Skeletal muscle tissue (tissue), 4 donors: ENCODE measurements around the gene UBE2J1. TPM values are rescaled to one million over a fixed set of nuclear protein-coding genes. Genes with fewer than 3 reads are reported as not detected.
A peak's percentile ranks its signal among the peaks of the same experiment; 100 is the strongest.
"Not testable (repeated sequence)": the region's sequence is repeated elsewhere in the genome, so short reads cannot be mapped to it uniquely, and the experiment has no call there.

Source experiments
- H3K27ac ChIP-seq: one replicate; pipeline ENCODE4 v1.7.0; 2013; ENCODE audit warnings: mild to moderate bottlenecking, low read depth, low read length, inconsistent platforms
- H3K27me3 ChIP-seq, 3 donors: one replicate each; pipeline ENCODE4 v1.7.0; 2013; ENCODE audit warnings: low read length in 3 of 3; ENCODE audit not compliant: control insufficient read depth in 3 of 3, insufficient read depth in 3 of 3
- H3K36me3 ChIP-seq, 3 donors: one replicate each; pipeline ENCODE4 v1.7.0; 2013; ENCODE audit warnings: low read length in 3 of 3; ENCODE audit not compliant: control insufficient read depth in 3 of 3, insufficient read depth in 3 of 3
- H3K4me1 ChIP-seq, 3 donors: one replicate each; pipeline ENCODE4 v1.7.0; 2013; ENCODE audit warnings: low read length in 3 of 3, mild to moderate bottlenecking in 3 of 3; ENCODE audit not compliant: control insufficient read depth in 3 of 3, insufficient read depth in 3 of 3
- H3K4me3 ChIP-seq, 3 donors: one replicate each; pipeline ENCODE4 v1.7.0; 2013; ENCODE audit warnings: low read length in 3 of 3
- H3K9ac ChIP-seq, 3 donors: one replicate each; pipeline ENCODE4 v1.7.0; 2013; ENCODE audit warnings: low read length in 3 of 3, mild to moderate bottlenecking in 3 of 3, moderate library complexity in 2 of 3, low read depth in 1 of 3
- H3K9me3 ChIP-seq, 3 donors: one replicate each; pipeline ENCODE4 v1.7.0; 2013; ENCODE audit warnings: low read length in 3 of 3; ENCODE audit not compliant: control insufficient read depth in 3 of 3
- total RNA-seq: library from RNA; depleted of rRNA; stranded (reverse); fragments of >200 nt; gene quantifications from one replicate; pipeline ENCODE4 v1.2.3, GENCODE V29; 2014
- donor health status: Osteomylitis.

Gene UBE2J1
- total RNA-seq, 1 donor from 2014 or later, result 28.2 TPM

DNA sequence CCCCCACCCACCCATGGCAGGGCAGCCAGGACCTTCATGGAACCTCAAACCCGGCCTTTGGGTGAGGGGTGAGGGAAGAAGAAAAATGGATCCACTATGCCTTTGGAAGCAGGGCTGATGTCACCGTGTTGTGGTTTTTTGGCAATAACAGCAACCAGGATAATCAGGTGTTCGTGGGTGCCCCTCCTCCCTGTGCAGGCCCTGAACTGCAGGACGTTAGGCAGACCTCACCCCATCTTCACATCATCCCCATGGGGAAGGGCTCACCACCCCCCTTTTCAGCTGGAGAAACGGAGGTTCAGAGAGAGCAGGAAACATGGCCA is 41.0 kb downstream of the UBE2J1 start:
- Histone ChIP-seq H3K27me3 (no peaks in the 10 kb centered on the region), H3K27ac (peak overlapping the region; percentile 86), H3K9me3 (no peaks in the 10 kb centered on the region), H3K36me3 (no peaks in the 10 kb centered on the region), H3K4me3 (peak overlapping the region in 1 of 3 donors; percentile 28), H3K4me1 (peaks cover 27 to 32% (median 31%) of the 10 kb centered on the region in 3 donors), H3K9ac (peak overlapping the region in 2 of 3 donors; percentile 16 to 28)

DNA sequence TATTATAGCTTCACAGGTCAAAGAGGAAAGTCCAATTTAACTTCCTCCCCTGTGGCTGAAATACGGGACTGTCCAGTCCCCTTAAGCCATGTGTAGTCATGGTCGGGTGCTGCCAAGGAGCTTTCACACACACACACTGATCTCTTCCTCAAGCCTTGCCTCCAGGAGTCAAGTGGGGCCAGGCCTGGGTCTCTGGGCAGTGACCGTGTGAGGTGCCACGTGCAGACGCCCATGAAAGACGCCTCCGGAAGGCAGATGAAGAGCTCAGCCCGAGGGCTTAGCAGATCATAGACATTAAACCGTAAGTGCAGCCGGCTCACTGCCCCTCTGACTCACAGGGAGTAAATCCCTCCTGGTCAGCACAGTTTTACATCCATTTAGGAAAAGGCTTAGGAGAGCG is 41.6 kb downstream of the UBE2J1 start:
- Histone ChIP-seq H3K27ac (peak overlapping the region; percentile 86), H3K9me3 (no peaks in the 10 kb centered on the region), H3K9ac (no peak overlapping the region), H3K4me3 (no peak overlapping the region), H3K36me3 (no peaks in the 10 kb centered on the region), H3K27me3 (no peaks in the 10 kb centered on the region), H3K4me1 (peaks cover 27 to 32% (median 31%) of the 10 kb centered on the region in 3 donors)

DNA sequence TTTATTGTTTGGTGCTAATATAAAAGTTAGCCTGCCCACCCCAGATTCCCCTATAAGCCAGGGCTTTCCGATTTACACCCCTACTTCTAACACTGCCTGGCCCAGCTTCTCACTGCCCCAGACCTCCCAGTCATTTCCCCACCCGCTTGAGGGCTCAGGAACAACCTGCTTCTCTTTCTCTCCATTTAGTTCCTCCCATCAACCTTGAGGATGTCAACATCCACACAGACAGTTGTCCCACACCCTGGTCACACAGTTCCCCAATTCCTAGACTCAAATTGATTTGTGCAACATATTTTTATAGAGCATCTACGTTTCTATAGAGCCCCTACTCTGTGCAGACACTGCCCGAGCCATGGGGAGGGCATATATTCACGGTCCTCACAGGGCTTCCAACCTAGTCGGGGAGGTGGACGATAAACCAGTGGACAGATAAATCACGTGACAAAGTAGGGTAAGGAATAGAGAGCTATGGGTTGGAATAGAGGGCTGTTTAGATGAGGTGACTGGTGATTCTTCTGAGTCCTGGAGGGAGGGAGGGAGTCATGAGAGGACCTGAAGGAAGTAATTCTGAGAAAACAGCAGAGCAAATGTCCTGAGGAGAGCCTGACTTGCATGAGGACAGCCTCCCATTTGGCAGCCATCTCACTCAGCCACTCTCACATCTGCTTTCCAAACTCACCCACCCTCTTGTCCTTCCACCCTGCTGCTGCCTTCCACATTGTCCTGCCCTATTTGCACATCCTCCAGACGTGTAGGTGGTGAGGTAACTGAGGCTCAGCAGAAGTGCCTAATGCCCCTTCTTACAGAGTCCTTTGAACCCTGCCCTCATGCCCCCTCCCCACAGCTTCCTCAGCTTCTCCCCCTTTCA is 43.8 kb downstream of the UBE2J1 start:
- H3K36me3 ChIP-seq, result no peaks in the 10 kb centered on the region

DNA sequence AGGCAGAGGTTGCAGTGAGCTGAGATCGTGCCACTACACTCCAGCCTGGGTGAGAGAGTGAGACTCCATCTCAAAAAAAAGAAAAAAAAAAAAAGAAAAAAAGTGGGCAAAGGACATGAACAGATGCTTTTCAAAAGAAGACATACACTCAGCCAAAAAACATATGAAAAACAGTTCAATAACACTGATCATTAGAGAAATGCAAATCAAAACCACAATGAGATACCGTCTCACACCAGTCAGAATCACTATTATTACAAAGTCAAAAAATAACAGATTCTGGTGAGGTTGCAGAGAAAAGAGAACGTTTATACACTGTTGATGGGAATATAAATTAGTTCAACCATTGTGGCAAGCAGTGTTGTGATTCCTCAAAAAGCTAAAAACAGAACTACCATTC is 48.0 kb downstream of the UBE2J1 start:
- H3K4me3 ChIP-seq, H3K36me3 ChIP-seq, H3K9me3 ChIP-seq: not testable (repeated sequence)

More for the DNA sequence above, 43.8 kb downstream of the UBE2J1 start:
- Histone ChIP-seq H3K27ac (no peak overlapping the region), H3K9ac (no peak overlapping the region), H3K9me3 (no peaks in the 10 kb centered on the region), H3K4me3 (no peak overlapping the region), H3K27me3 (no peaks in the 10 kb centered on the region), H3K4me1 (peaks cover 22 to 25% (median 23%) of the 10 kb centered on the region in 3 donors)

DNA sequence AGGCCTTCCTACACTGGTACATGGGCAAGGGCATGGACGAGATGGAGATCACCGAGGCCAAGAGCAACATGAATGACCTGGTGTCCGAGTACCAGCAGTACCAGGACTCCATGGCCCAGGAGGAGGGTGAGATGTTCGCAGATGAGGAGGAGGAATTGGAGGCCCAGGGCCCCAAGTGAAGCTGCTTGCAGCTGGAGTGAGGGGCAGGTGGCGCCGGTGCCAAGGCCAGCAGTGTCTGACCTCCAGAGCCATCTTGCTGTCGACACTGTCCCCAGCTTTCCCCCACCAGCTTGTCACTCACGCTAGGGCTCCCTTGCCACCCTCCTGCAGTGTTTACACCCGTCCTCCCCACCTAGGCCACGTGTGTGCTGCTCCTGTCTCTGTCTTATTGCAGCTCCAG is 49.6 kb downstream of the UBE2J1 start:
- Histone ChIP-seq H3K9me3 (peaks cover 0 to 3% (median 0%) of the 10 kb centered on the region in 3 donors), H3K27me3 (no peaks in the 10 kb centered on the region), H3K4me3 (no peak overlapping the region), H3K36me3 (no peaks in the 10 kb centered on the region), H3K4me1 (peaks cover 10 to 16% (median 12%) of the 10 kb centered on the region in 3 donors), H3K27ac (no peak overlapping the region), H3K9ac (no peak overlapping the region)

More for the DNA sequence above, 48.0 kb downstream of the UBE2J1 start:
- not testable (repeated sequence) for H3K27me3 ChIP-seq, H3K9ac ChIP-seq, H3K27ac ChIP-seq, H3K4me1 ChIP-seq

DNA sequence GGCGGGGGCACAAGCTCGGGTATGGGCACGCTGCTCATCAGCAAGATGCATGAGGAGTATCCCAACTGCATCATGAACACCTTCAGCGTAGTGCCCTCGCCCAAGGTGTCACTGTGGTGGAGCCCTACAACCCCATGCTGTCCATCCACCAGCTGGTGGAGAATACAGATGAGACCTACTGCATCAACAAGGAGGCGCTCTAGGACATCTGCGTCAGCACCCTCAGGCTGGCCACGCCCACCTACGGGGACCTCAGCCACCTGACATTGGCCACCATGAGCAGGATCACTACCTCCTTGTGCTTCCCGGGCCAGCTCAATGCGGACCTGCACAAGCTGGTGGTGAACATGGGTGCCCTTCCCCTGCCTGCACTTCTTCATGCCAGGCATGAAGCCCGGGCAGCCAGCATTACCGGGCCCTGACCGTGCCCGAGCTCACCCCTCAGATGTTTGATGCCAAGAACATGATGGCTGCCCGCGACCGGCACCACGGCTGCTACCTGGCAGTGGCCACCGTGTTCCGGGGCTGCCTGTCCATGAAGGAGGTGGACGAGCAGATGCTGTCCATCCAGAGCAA is 50.2 kb downstream of the UBE2J1 start:
- no peak overlapping the region for H3K27ac ChIP-seq
- H3K4me1 ChIP-seq, result peaks cover 16 to 21% (median 16%) of the 10 kb centered on the region in 3 donors
- no peak overlapping the region for H3K9ac ChIP-seq
- peaks cover 0 to 3% (median 0%) of the 10 kb centered on the region in 3 donors for H3K9me3 ChIP-seq
- H3K27me3 ChIP-seq, result no peaks in the 10 kb centered on the region
- H3K36me3 ChIP-seq, result no peaks in the 10 kb centered on the region
- no peak overlapping the region for H3K4me3 ChIP-seq

DNA sequence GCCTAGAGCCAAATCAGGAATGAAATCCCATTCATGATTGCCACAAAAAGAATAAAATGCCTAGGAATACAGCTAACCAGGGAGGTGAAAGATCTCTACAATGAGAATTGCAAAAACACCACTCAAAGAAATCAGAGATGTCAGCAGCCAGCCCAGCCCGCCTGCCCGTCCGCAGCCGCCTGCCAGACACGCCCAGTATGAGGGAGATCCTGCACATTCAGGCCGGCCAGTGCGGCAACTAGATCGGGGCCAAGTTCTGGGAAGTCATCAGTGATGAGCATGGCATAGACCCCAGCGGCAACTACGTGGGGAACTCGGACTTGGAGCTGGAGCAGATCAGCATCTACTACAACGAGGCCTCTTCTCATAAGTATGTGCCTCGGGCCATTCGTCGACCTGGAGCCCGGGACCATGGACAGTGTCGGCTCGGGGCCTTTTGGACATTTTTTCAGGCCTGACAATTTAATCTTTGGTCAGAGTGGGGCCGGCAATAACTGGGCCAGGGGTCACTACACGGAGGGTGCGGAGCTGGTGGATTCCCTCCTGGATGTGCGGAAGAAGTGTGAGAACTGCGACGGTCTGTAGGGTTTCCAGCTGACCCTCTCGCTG is 50.8 kb downstream of the UBE2J1 start:
- Histone ChIP-seq H3K27ac (no peak overlapping the region), H3K9ac (no peak overlapping the region), H3K4me1 (peaks cover 16 to 21% (median 16%) of the 10 kb centered on the region in 3 donors), H3K27me3 (no peaks in the 10 kb centered on the region), H3K36me3 (no peaks in the 10 kb centered on the region), H3K4me3 (no peak overlapping the region), H3K9me3 (peaks cover 0 to 3% (median 0%) of the 10 kb centered on the region in 3 donors)

DNA sequence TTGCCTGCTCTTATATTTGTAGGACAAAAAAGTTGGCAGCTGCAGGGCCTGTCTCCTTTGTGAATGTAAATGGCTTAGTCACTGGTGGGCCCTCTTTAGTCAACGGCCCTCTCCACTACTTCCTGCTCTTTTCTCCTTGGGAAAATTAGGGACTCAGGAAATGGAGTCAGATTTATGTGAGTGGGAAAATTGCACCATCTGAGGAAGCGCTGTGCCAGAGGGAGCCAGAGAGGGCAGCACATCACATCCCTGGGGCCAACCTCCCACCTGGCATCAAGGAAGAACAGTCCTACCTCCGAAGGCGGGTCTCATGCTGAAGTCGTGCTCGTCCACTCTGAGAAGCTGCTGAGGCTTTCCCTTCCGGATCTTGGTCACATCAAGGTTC is 53.1 kb downstream of the UBE2J1 start:
- Histone ChIP-seq H3K4me1 (peaks cover 16 to 21% (median 16%) of the 10 kb centered on the region in 3 donors), H3K9ac (no peak overlapping the region), H3K36me3 (no peaks in the 10 kb centered on the region), H3K9me3 (peaks cover 0 to 3% (median 0%) of the 10 kb centered on the region in 3 donors), H3K4me3 (no peak overlapping the region), H3K27me3 (no peaks in the 10 kb centered on the region), H3K27ac (no peak overlapping the region)

DNA sequence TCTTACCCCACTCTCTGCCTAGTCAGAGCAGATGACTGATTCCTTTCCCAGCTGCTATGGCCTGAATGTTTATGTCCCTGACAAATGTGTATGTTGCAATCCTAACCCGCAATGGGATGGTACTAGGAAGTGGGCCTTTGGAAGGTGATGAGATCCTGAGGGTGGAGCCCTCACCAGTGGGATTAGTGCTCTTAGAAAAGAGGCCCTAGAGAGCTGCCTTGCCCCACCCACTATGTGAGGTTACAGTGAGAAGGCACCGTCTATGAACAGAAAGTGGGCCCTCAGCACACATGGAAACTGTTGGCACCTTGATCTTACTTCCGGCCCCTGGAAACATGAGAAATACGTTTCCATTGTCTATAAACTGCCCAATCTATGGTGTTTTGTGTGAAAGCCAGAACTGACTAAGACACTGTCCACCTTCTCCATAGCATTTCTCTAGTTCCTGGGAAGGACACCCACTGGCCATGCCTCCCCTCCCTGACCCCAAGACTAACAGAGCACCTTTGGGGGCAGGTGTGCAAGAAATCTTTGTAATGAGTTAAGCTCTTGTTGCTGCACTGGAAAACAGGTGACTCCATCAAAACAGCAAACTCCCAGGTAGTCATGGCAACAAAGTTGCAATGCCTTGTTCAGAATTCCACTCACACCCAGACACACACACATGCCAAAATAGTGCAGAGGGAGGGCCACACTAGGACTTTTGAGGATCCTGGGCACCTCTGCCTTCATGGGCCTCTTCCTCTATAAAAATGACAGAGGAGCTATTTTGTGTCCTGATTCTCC is 53.6 kb downstream of the UBE2J1 start:
- Histone ChIP-seq H3K9me3 (peaks cover 0 to 3% (median 0%) of the 10 kb centered on the region in 3 donors), H3K36me3 (no peaks in the 10 kb centered on the region), H3K4me3 (no peak overlapping the region), H3K4me1 (peaks cover 16 to 21% (median 16%) of the 10 kb centered on the region in 3 donors), H3K27me3 (no peaks in the 10 kb centered on the region), H3K9ac (no peak overlapping the region), H3K27ac (peak overlapping the region; percentile 75)
